Activated effector memory CD4-positive, alpha-beta T cell treated with anti-CD3 and anti-CD28 coated beads, Interleukin-2, amount 50 U/mL, for 16 hours (primary cell): Measurements from ENCODE around the gene RBM48.

Source experiments
- DNase-seq: peaks from one replicate; pipeline ENCODE4 v3.0.0-alpha.2; 2020

Gene RBM48

GRCh38 chr7:92546856-92547497 is 18.4 kb downstream of the RBM48 start:
- DNase-seq, result no peak

GRCh38 chr7:92547579-92547978 is 19.0 kb downstream of the RBM48 start:
- no peak for DNase-seq

GRCh38 chr7:92550194-92550593 is 21.6 kb downstream of the RBM48 start:
- DNase-seq, result no peak

- no peak for DNase-seq
Observed at GRCh38 chr7:92557249-92557648, 28.7 kb downstream of the RBM48 start.

GRCh38 chr7:92557808-92558362 is 29.3 kb downstream of the RBM48 start:
- DNase-seq, result no peak

- DNase-seq, result no peak
Observed at GRCh38 chr7:92560602-92561001, 32.0 kb downstream of the RBM48 start.

- DNase-seq, result no peak
Observed at GRCh38 chr7:92563345-92563744, 34.8 kb downstream of the RBM48 start.

- no peak for DNase-seq
Observed at GRCh38 chr7:92567460-92567859, 38.9 kb downstream of the RBM48 start.

- no peak for DNase-seq
Observed at GRCh38 chr7:92569137-92569536, 40.5 kb downstream of the RBM48 start.

- DNase-seq, result no peak
Observed at GRCh38 chr7:92576296-92576695, 47.7 kb downstream of the RBM48 start.

- no peak for DNase-seq
Observed at GRCh38 chr7:92582948-92583347, 54.4 kb downstream of the RBM48 start.

GRCh38 chr7:92584953-92585352 is 56.4 kb downstream of the RBM48 start:
- DNase-seq, result no peak

GRCh38 chr7:92586403-92586802 is 57.8 kb downstream of the RBM48 start:
- no peak for DNase-seq

- DNase-seq, result no peak
Observed at GRCh38 chr7:92586841-92587240, 58.2 kb downstream of the RBM48 start.
